HG03025 (cell line): ENCODE results near the gene ETHE1.
"Not testable (repeated sequence)": the region's sequence is repeated elsewhere in the genome, so short reads cannot be mapped to it uniquely, and the experiment has no call there.

ENCODE experiments used
- ATAC-seq: cut with Tn5 transposase; IDR thresholded peaks from one replicate; pipeline ENCODE4 v1.9.1; 2021; ENCODE audit warnings: mild to moderate bottlenecking, moderate library complexity; ENCODE audit not compliant: unreplicated experiment, low FRiP score

ETHE1 gene

GRCh38 chr19:43525836-43526771 is 897 bp downstream of the ETHE1 start:
- no peak for ATAC-seq

GRCh38 chr19:43524922-43525835 is 1.8 kb downstream of the ETHE1 start:
- ATAC-seq = no peak

- ATAC-seq = not testable (repeated sequence)
Measured at GRCh38 chr19:43523696-43524095, 3.3 kb downstream of the ETHE1 start.

- no peak for ATAC-seq
Measured at GRCh38 chr19:43522929-43523328, 4.1 kb downstream of the ETHE1 start.

- ATAC-seq = no peak
Measured at GRCh38 chr19:43519436-43520088, 7.4 kb downstream of the ETHE1 start.

GRCh38 chr19:43518051-43518450 is 8.9 kb downstream of the ETHE1 start:
- ATAC-seq = no peak

- not testable (repeated sequence) for ATAC-seq
Measured at GRCh38 chr19:43512399-43512798, 14.6 kb downstream of the ETHE1 start.

- ATAC-seq = no peak
Measured at GRCh38 chr19:43511324-43511723, 15.7 kb downstream of the ETHE1 start.

GRCh38 chr19:43510713-43511112 is 16.3 kb downstream of the ETHE1 start:
- no peak for ATAC-seq

GRCh38 chr19:43507880-43508279 is 19.1 kb downstream of the ETHE1 start:
- ATAC-seq = no peak

GRCh38 chr19:43506629-43507028 is 20.4 kb downstream of the ETHE1 start:
- no peak for ATAC-seq

GRCh38 chr19:43505941-43506340 is 21.1 kb downstream of the ETHE1 start:
- ATAC-seq = no peak

- ATAC-seq = no peak
Measured at GRCh38 chr19:43505186-43505456, 21.9 kb downstream of the ETHE1 start.

- peak; percentile 24 for ATAC-seq
Measured at GRCh38 chr19:43504426-43505185, 22.4 kb downstream of the ETHE1 start, which contains the start of gene PHLDB3. TSS of gene PHLDB3 (minus strand) at chr19:43504746. CDS start at chr19:43504118, 628 bp downstream.

- ATAC-seq = peak; percentile 76
Measured at GRCh38 chr19:43503501-43504425, 23.2 kb downstream of the ETHE1 start.

GRCh38 chr19:43502419-43502976 is 24.5 kb downstream of the ETHE1 start:
- ATAC-seq = no peak

- no peak for ATAC-seq
Measured at GRCh38 chr19:43501661-43502418, 25.2 kb downstream of the ETHE1 start.

GRCh38 chr19:43499042-43499441 is 28.0 kb downstream of the ETHE1 start:
- ATAC-seq = no peak
